H1 (cell line): ENCODE results near the gene OTUD1. TPM values are rescaled to one million over a fixed set of nuclear protein-coding genes. Genes with fewer than 3 reads are reported as not detected.

Experiments
- CTCF ChIA-PET: fragments of 300-600 bp; sonication (Branson Sonifier 250); formaldehyde crosslinking; loops from one replicate; lab custom pipeline; 2021; ENCODE audit not compliant: partially characterized antibody; lab: Charles Lee
- POLR2A ChIA-PET: fragments of 300-600 bp; sonication (Branson Sonifier 250); formaldehyde crosslinking; loops from one replicate; lab custom pipeline; 2021; ENCODE audit warnings: inconsistent platforms; ENCODE audit not compliant: partially characterized antibody; lab: Charles Lee
- DNase-seq, 2 experiments: peaks; one replicate each; pipeline versions ENCODE4 v3.0.0 to v3.0.0-alpha.2; 2010 to 2022; ENCODE audit warnings: low spot score in 2 of 2, low read depth in 1 of 2, mixed read lengths in 1 of 2
- FAIRE-seq: peaks from 2 replicates; lab custom pipeline; 2011; peaks lifted over from hg19 to GRCh38; lab: Jason Lieb, UNC
- H2AFZ ChIP-seq: 2 replicates; pipeline ENCODE4 v1.8.1; 2012; ENCODE audit warnings: low read length, inconsistent platforms
- H2AK5ac ChIP-seq: 2 replicates; pipeline ENCODE4 v1.6.1; 2013; ENCODE audit warnings: low read depth, low read length
- H2BK120ac ChIP-seq: replicated peaks from 2 replicates; pipeline ENCODE3; 2013; ENCODE audit warnings: low read depth, low read length, inconsistent platforms
- H2BK12ac ChIP-seq: 2 replicates; pipeline ENCODE4 v1.6.1; 2013; ENCODE audit warnings: low read depth, low read length
- H2BK15ac ChIP-seq: 2 replicates; pipeline ENCODE4 v1.6.1; 2013; ENCODE audit warnings: low read length
- H2BK20ac ChIP-seq: 2 replicates; pipeline ENCODE4 v1.6.1; 2013; ENCODE audit warnings: low read length
- H2BK5ac ChIP-seq: 2 replicates; pipeline ENCODE4 v1.6.1; 2013; ENCODE audit warnings: low read depth, low read length
- H3K14ac ChIP-seq: 2 replicates; pipeline ENCODE4 v1.6.1; 2013; ENCODE audit warnings: inconsistent platforms; ENCODE audit not compliant: insufficient read length
- H3K18ac ChIP-seq: 2 replicates; pipeline ENCODE4 v1.6.1; 2013; ENCODE audit warnings: low read length; ENCODE audit errors: extremely low read depth
- H3K23ac ChIP-seq: 2 replicates; pipeline ENCODE4 v1.6.1; 2013; ENCODE audit warnings: inconsistent platforms; ENCODE audit not compliant: insufficient read length
- H3K23me2 ChIP-seq: 2 replicates; pipeline ENCODE4 v1.6.1; 2013; ENCODE audit warnings: low read depth, low read length
- H3K27ac ChIP-seq: 2 replicates; pipeline ENCODE4 v1.6.1; 2011; ENCODE audit warnings: low read depth, low read length, inconsistent platforms
- H3K27me3 ChIP-seq, 4 experiments: replicated peaks in 1 of 4; 1 replicate in 1 of 4; 2 replicates in 3 of 4; pipeline versions ENCODE4 v1.6.1 to v1.8.1; 2011 to 2013; ENCODE audit warnings: low read length in 3 of 4, mild to moderate bottlenecking in 3 of 4, inconsistent platforms in 2 of 4, mixed read lengths in 2 of 4, moderate library complexity in 1 of 4; ENCODE audit not compliant: control insufficient read depth in 3 of 4, insufficient read depth in 3 of 4; ENCODE audit errors: extremely low read depth in 1 of 4
- H3K36me3 ChIP-seq, 4 experiments: 2 replicates each; pipeline versions ENCODE4 v1.6.1 to v1.8.1; 2011 to 2013; ENCODE audit warnings: mild to moderate bottlenecking in 4 of 4, low read length in 3 of 4, moderate library complexity in 2 of 4, control low read depth in 1 of 4, inconsistent platforms in 1 of 4; ENCODE audit not compliant: insufficient read depth in 4 of 4, control insufficient read depth in 2 of 4
- H3K4ac ChIP-seq: replicated peaks from 2 replicates; pipeline ENCODE3; 2013; ENCODE audit warnings: low read length, low read depth, mixed read lengths, inconsistent platforms; ENCODE audit not compliant: insufficient read length
- H3K4me1 ChIP-seq, 4 experiments: replicated peaks in 1 of 4; 1 replicate in 1 of 4; 2 replicates in 3 of 4; pipeline versions ENCODE4 v1.6.1 to v1.8.1; 2011 to 2013; ENCODE audit warnings: low read length in 3 of 4, inconsistent platforms in 2 of 4, mixed read lengths in 1 of 4; ENCODE audit not compliant: insufficient read depth in 4 of 4, control insufficient read depth in 3 of 4
- H3K4me2 ChIP-seq, 2 experiments: 2 replicates each; pipeline versions ENCODE4 v1.6.1 to v1.8.1; 2011 to 2013; ENCODE audit warnings: low read depth in 2 of 2, low read length in 2 of 2, control low read depth in 1 of 2, inconsistent platforms in 1 of 2, mild to moderate bottlenecking in 1 of 2; ENCODE audit not compliant: insufficient read depth in 1 of 2
- H3K4me3 ChIP-seq, 4 experiments: fragments of 200-600, 300-600 bp in 1 of 4; sonication (generic), shearing (Covaris generic), sonication (Bioruptor Twin) in 1 of 4; 2 replicates each; pipeline versions ENCODE4 v1.5.1 to v1.8.1; 2011 to 2016; ENCODE audit warnings: low read length in 4 of 4, low read depth in 3 of 4, control low read depth in 2 of 4, inconsistent platforms in 2 of 4, mild to moderate bottlenecking in 2 of 4, mixed read lengths in 1 of 4, moderate library complexity in 1 of 4; ENCODE audit not compliant: insufficient read depth in 2 of 4; ENCODE audit errors: extremely low read depth in 1 of 4
- H3K56ac ChIP-seq: replicated peaks from 2 replicates; pipeline ENCODE3; 2013; ENCODE audit warnings: low read depth, mild to moderate bottlenecking, mixed read lengths, low read length, inconsistent platforms; ENCODE audit not compliant: insufficient read length
- H3K79me1 ChIP-seq: 2 replicates; pipeline ENCODE4 v1.6.1; 2013; ENCODE audit warnings: low read depth, low read length, control low read depth
- H3K79me2 ChIP-seq, 2 experiments: 2 replicates each; pipeline versions ENCODE4 v1.6.1 to v1.8.1; 2012 to 2013; ENCODE audit warnings: low read length in 2 of 2, mild to moderate bottlenecking in 2 of 2, inconsistent platforms in 1 of 2; ENCODE audit not compliant: insufficient read depth in 2 of 2, control insufficient read depth in 1 of 2
- H3K9ac ChIP-seq, 4 experiments: replicated peaks in 1 of 4; 1 replicate in 1 of 4; 2 replicates in 3 of 4; pipeline versions ENCODE4 v1.6.1 to v1.8.1; 2011 to 2013; ENCODE audit warnings: low read depth in 3 of 4, low read length in 3 of 4, control low read depth in 2 of 4, mild to moderate bottlenecking in 2 of 4, moderate library complexity in 2 of 4, inconsistent platforms in 1 of 4; ENCODE audit errors: extremely low read depth in 1 of 4
- H3K9me3 ChIP-seq, 2 experiments: 2 replicates each; pipeline versions ENCODE4 v1.6.1 to v1.8.1; 2012 to 2013; ENCODE audit warnings: mild to moderate bottlenecking in 2 of 2, moderate library complexity in 2 of 2, control low read depth in 1 of 2, inconsistent platforms in 1 of 2, low read depth in 1 of 2, low read length in 1 of 2, mixed read lengths in 1 of 2; ENCODE audit not compliant: insufficient read depth in 2 of 2
- H4K20me1 ChIP-seq, 2 experiments: replicated peaks in 1 of 2; 2 replicates each; pipeline versions ENCODE3 to v1.8.1; 2011 to 2013; ENCODE audit warnings: inconsistent platforms in 2 of 2, low read length in 2 of 2, mild to moderate bottlenecking in 1 of 2; ENCODE audit not compliant: insufficient read depth in 2 of 2, control insufficient read depth in 1 of 2
- H4K5ac ChIP-seq: 2 replicates; pipeline ENCODE4 v1.6.1; 2013; ENCODE audit warnings: low read length, low read depth, mixed read lengths, inconsistent platforms; ENCODE audit not compliant: insufficient read length
- H4K8ac ChIP-seq: 2 replicates; pipeline ENCODE4 v1.8.0; 2013; ENCODE audit warnings: mild to moderate bottlenecking, moderate library complexity, low read length, inconsistent platforms; ENCODE audit not compliant: insufficient read depth; ENCODE audit errors: extremely low read depth
- H4K91ac ChIP-seq: replicated peaks from 2 replicates; pipeline ENCODE3; 2013; ENCODE audit warnings: low read length, mixed read lengths, inconsistent platforms; ENCODE audit not compliant: insufficient read length
- BRCA1 ChIP-seq: IDR thresholded peaks from 2 replicates; pipeline ENCODE4 v1.6.1; 2012; ENCODE audit warnings: low read depth, low read length, improper control_type of control experiment
- HDAC6 ChIP-seq: IDR thresholded peaks from one replicate; pipeline ENCODE4 v1.7.1; 2012; ENCODE audit warnings: low read depth, mild to moderate bottlenecking, inconsistent platforms, low read length, moderate library complexity
- JUN ChIP-seq: IDR thresholded peaks from 2 replicates; pipeline ENCODE4 v1.6.1; 2011; ENCODE audit warnings: low read depth, mild to moderate bottlenecking, improper control_type of control experiment, low read length
- KDM5A ChIP-seq: fragments of 200-600 bp; IDR thresholded peaks from 2 replicates; pipeline ENCODE4 v1.7.1; 2012; ENCODE audit warnings: mild to moderate bottlenecking, low read length, inconsistent platforms, mixed read lengths
- MAFK ChIP-seq: IDR thresholded peaks from 2 replicates; pipeline ENCODE4 v1.6.1; 2012; ENCODE audit warnings: low read depth, mild to moderate bottlenecking, improper control_type of control experiment, low read length
- MAX ChIP-seq: IDR thresholded peaks from 2 replicates; pipeline ENCODE4 v1.6.1; 2012; ENCODE audit warnings: inconsistent platforms
- RNF2 ChIP-seq: fragments of 200-900, 300-1000 bp; sonication (generic); IDR thresholded peaks from 2 replicates; pipeline ENCODE4 v1.7.1; 2016; ENCODE audit warnings: borderline replicate concordance, low read depth, mild to moderate bottlenecking, antibody characterized with exemption, low read length; ENCODE audit not compliant: poor library complexity, severe bottlenecking; ENCODE audit errors: missing control alignments
- TAF7 ChIP-seq: optimal IDR thresholded peaks from 2 replicates; pipeline ENCODE3; 2011; ENCODE audit warnings: low read depth, mild to moderate bottlenecking, inconsistent platforms, low read length, moderate library complexity, borderline replicate concordance
- TCF12 ChIP-seq: IDR thresholded peaks from 2 replicates; pipeline ENCODE4 v1.6.1; 2011; ENCODE audit warnings: low read depth, mild to moderate bottlenecking, low read length
- WGBS, 2 experiments: shearing (Covaris generic) in 1 of 2; methylation state at CpG; one replicate each; pipeline versions ENCODE4 v1.1.6 to v1.1.7; 2013 to 2015; ENCODE audit warnings: low lambda C conversion rate in 2 of 2, mixed read lengths in 2 of 2, inconsistent platforms in 1 of 2, low coverage in 1 of 2, missing lambda C conversion rate in 1 of 2; ENCODE audit not compliant: insufficient replicate concordance in 2 of 2, insufficient coverage in 1 of 2, insufficient read length in 1 of 2; ENCODE audit errors: extremely low coverage in 1 of 2, missing lambda C conversion rate in 1 of 2; 5-methylcytosine and 5-hydroxymethylcytosine counted together
- polyA plus RNA-seq, 7 experiments: library from polyadenylated mRNA; depleted of rRNA in 3 of 7; stranded (reverse) in 5 of 7; unstranded in 2 of 7; fragments of >200 nt in 5 of 7; fragments of 200-250 nt in 2 of 7; gene quantifications; 1 replicate in 5 of 7; 2 replicates in 1 of 7; 4 replicates in 1 of 7; pipeline versions ENCODE4 v1.2.1 to v1.2.3, GENCODE V29; 2011 to 2013; ENCODE audit warnings: missing spikeins in 2 of 7, mixed read lengths in 2 of 7
- total RNA-seq: library from RNA; stranded (reverse); fragmentation: NEBNext Ultra II Directional; extraction: Animal tissue kit (Norgen Biotek cat#: 25700); gene quantifications from 2 replicates; pipeline ENCODE4 v1.2.1, GENCODE V29; 2021

The OTUD1 gene
- total and polyA plus RNA-seq, 2 of the 8 experiments (the other 6 are each of a cell fraction or from before 2014, with no cell fraction given), result 1.3 to 7.1 TPM

DNA sequence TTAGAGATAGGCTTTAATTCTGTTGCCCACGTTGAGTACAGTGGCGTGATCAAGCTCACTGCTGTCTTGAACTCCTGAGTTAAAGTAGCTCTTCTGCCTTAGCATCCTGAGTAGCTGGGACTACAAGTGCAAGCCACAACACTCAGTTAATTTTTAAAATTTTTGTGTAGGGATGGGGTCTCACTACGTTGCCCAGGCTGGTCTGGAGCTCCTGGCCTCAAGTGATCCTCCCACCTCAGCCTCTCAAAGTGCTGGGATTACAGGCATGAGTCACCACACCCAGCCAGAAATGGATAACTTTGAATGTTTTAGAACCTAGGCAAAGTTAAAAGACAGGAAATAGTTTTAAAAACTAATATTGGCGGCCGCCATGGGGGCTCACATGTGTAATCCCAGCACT, 43.9 kb upstream of the OTUD1 start:
- Histone ChIP-seq H2BK5ac (no peak overlapping the region), H2BK20ac (no peak overlapping the region), H3K4me2 (no peak overlapping the region), H3K23me2 (no peaks in the 10 kb centered on the region), H4K91ac (no peak overlapping the region), H3K27me3 (no peaks in the 10 kb centered on the region), H3K23ac (no peak overlapping the region), H3K4ac (no peak overlapping the region), H3K14ac (no peak overlapping the region), H2BK120ac (no peak overlapping the region), H3K9ac (no peak overlapping the region), H4K5ac (no peak overlapping the region), H3K4me3 (no peak overlapping the region), H4K20me1 (no peaks in the 10 kb centered on the region), H3K27ac (no peak overlapping the region), H3K9me3 (no peaks in the 10 kb centered on the region), H3K56ac (no peak overlapping the region), H2BK15ac (no peak overlapping the region), H3K79me2 (no peaks in the 10 kb centered on the region), H2BK12ac (no peak overlapping the region), H3K79me1 (no peaks in the 10 kb centered on the region), H2AFZ (no peak overlapping the region), H3K36me3 (no peaks in the 10 kb centered on the region), H3K4me1 (no peaks in the 10 kb centered on the region), H2AK5ac (no peak overlapping the region), H3K18ac (no peak overlapping the region), H4K8ac (no peak overlapping the region)
- CTCF ChIA-PET, result interaction anchor here (1.0 to 1.3 kb wide), 3 partner anchors 10 to 237 kb away, joined by 3 to 7 read pairs (median 3); no protein-coding TSS in a partner anchor
- WGBS, 2 experiments, result 95% methylated on average over 5 of the region's 5 CpGs; no CpG with 5 or more reads in 1 of the 2 experiments
- DNase-seq (no peak), FAIRE-seq (no peak)
- POLR2A ChIA-PET, result no interaction called here
- TF ChIP-seq RNF2 (no peak), HDAC6 (no peak), KDM5A (no peak), TAF7 (no peak), MAFK (no peak), TCF12 (no peak), BRCA1 (no peak), MAX (no peak), JUN (no peak)
